Measurements from ENCODE around the gene FAM43A.
A peak's percentile ranks its signal among the peaks of the same experiment; 100 is the strongest.

The FAM43A gene

GRCh38 chr3:194680888-194681615 lies 4.6 kb upstream of the FAM43A start:
- DNase-seq = no peak

GRCh38 chr3:194682189-194682693 lies 3.4 kb upstream of the FAM43A start:
- no peak for DNase-seq

GRCh38 chr3:194682694-194683310 lies 2.9 kb upstream of the FAM43A start:
- DNase-seq = peak; percentile 64

- DNase-seq = no peak
Measured at GRCh38 chr3:194683380-194683779, 2.3 kb upstream of the FAM43A start.

- no peak for DNase-seq
Measured at GRCh38 chr3:194685065-194685717, 492 bp upstream of the FAM43A start.

- no peak for DNase-seq
Measured at GRCh38 chr3:194686414-194686815, 732 bp downstream of the FAM43A start.

- DNase-seq = peak; percentile 54
Measured at GRCh38 chr3:194686816-194687637, 1.3 kb downstream of the FAM43A start.

- peak; percentile 80 for DNase-seq
Measured at GRCh38 chr3:194687638-194688199, 2.0 kb downstream of the FAM43A start.

GRCh38 chr3:194688200-194688740 lies 2.6 kb downstream of the FAM43A start:
- DNase-seq = no peak

GRCh38 chr3:194688946-194689345 lies 3.3 kb downstream of the FAM43A start:
- DNase-seq = no peak

- no peak for DNase-seq
Measured at GRCh38 chr3:194689493-194689944, 3.8 kb downstream of the FAM43A start.

- no peak for DNase-seq
Measured at GRCh38 chr3:194690501-194691372, 5.1 kb downstream of the FAM43A start.

GRCh38 chr3:194691481-194692283 lies 6.0 kb downstream of the FAM43A start:
- DNase-seq = no peak

- DNase-seq = no peak
Measured at GRCh38 chr3:194696702-194697101, 11.0 kb downstream of the FAM43A start.

GRCh38 chr3:194702545-194702944 lies 16.9 kb downstream of the FAM43A start:
- DNase-seq = no peak

GRCh38 chr3:194705227-194705626 lies 19.5 kb downstream of the FAM43A start:
- no peak for DNase-seq

- no peak for DNase-seq
Measured at GRCh38 chr3:194705761-194706160, 20.1 kb downstream of the FAM43A start.

GRCh38 chr3:194707147-194707540 lies 21.5 kb downstream of the FAM43A start:
- no peak for DNase-seq

- no peak for DNase-seq
Measured at GRCh38 chr3:194711286-194711685, 25.6 kb downstream of the FAM43A start.

- DNase-seq = no peak
Measured at GRCh38 chr3:194711913-194712312, 26.2 kb downstream of the FAM43A start.

All from activated T-cell treated with anti-CD3 and anti-CD28 coated beads, Interleukin-2, amount 50 U/mL, for 1 hour (primary cell).